Activated naive CD4-positive, alpha-beta T cell treated with anti-CD3 and anti-CD28 coated beads, Interleukin-2, amount 10 ng/mL, durations not matched to agents 7 days and 5 days (primary cell): ENCODE measurements around the gene HADHB.
"Not testable (repeated sequence)": the region's sequence is repeated elsewhere in the genome, so short reads cannot be mapped to it uniquely, and the experiment has no call there.

Source experiments
- CTCF ChIA-PET: fragments of 350-600 bp; sonication (Branson Sonifier 250); formaldehyde crosslinking; loops from one replicate; lab custom pipeline; 2021; ENCODE audit warnings: antibody characterized with exemption; lab: Charles Lee
- DNase-seq: peaks from one replicate; pipeline ENCODE4 v3.0.0-alpha.2; 2020
- H3K27ac Mint-ChIP-seq: one replicate; pipeline ENCODE4 v1.8.0; 2021; ENCODE audit warnings: mild to moderate bottlenecking, moderate library complexity, mixed read lengths
- H3K27me3 Mint-ChIP-seq: one replicate; pipeline ENCODE4 v1.8.0; 2021; ENCODE audit warnings: mild to moderate bottlenecking, mixed read lengths
- H3K36me3 Mint-ChIP-seq: one replicate; pipeline ENCODE4 v1.8.0; 2021; ENCODE audit warnings: mixed read lengths
- H3K4me1 Mint-ChIP-seq: one replicate; pipeline ENCODE4 v1.8.0; 2021; ENCODE audit warnings: mixed read lengths
- H3K4me3 Mint-ChIP-seq: one replicate; pipeline ENCODE4 v1.8.0; 2021; ENCODE audit warnings: mild to moderate bottlenecking, moderate library complexity, mixed read lengths
- H3K9me3 Mint-ChIP-seq: one replicate; pipeline ENCODE4 v1.8.0; 2021; ENCODE audit warnings: mixed read lengths

The HADHB gene

DNA sequence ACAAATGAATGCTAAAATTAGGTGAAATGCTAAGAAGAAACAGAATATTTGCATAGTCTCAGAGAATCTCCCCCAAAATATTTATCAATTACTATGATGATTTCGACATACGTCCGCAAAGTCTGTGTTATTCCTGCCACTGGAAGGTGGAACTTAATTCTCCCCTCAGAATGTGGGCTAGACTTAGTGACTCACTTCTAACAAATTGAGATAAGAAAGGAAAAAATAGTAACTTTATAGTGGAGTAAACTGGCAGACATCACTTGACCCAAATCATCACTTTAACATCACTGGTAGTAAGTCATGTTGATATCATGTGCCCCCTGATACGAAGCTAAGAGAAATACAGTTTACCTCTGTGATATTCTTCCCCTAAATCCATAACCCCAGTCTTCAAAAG, 23.5 kb downstream of the HADHB start:
- no peaks in the 10 kb centered on the region for H3K27me3 Mint-ChIP-seq
- no peak overlapping the region for H3K4me3 Mint-ChIP-seq
- H3K27ac Mint-ChIP-seq, result no peak overlapping the region
- CTCF ChIA-PET, result no interaction called here
- no peak for DNase-seq
- no peaks in the 10 kb centered on the region for H3K9me3 Mint-ChIP-seq
- no peaks in the 10 kb centered on the region for H3K4me1 Mint-ChIP-seq
- H3K36me3 Mint-ChIP-seq, result peaks cover 11% of the 10 kb centered on the region

- H3K4me1 Mint-ChIP-seq, H3K27ac Mint-ChIP-seq, H3K9me3 Mint-ChIP-seq, CTCF ChIA-PET, DNase-seq, H3K27me3 Mint-ChIP-seq, H3K4me3 Mint-ChIP-seq: not testable (repeated sequence)
- peaks cover 14% of the 10 kb centered on the region for H3K36me3 Mint-ChIP-seq
These were observed 24.1 kb downstream of the HADHB start for GRCh38 chr2:26268670-26269385.

DNA sequence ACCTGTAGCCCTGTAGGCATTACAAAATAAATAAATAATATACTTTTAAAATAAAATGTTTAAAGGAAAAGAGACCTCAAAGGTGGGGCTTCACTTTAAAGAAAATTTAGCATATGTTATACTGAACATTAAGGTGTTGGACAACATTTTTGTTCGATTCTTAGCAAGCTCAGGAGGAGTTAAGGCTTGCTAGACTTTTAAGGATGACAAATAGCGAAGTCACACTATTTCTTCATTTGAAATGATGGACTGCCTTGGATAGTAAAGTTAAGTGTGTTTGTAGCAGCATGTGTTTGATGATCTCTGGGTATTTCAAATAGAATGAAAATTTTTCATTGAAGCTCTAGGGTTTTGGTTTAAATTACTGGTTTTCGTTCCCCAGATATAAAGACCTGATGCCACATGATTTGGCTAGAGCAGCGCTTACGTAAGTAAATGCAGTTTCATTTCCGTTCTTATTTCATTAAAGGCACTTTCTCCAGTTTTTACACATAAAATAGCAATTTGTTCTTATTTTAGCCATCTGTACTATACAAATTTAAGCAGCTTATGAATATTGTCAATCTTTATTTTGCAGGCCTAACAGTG, 24.9 kb downstream of the HADHB start:
- no peak for DNase-seq
- no peaks in the 10 kb centered on the region for H3K9me3 Mint-ChIP-seq
- H3K36me3 Mint-ChIP-seq, result peaks cover 16% of the 10 kb centered on the region
- no peaks in the 10 kb centered on the region for H3K27me3 Mint-ChIP-seq
- H3K4me3 Mint-ChIP-seq, result no peak overlapping the region
- peaks cover 2% of the 10 kb centered on the region for H3K4me1 Mint-ChIP-seq
- CTCF ChIA-PET, result no interaction called here
- no peak overlapping the region for H3K27ac Mint-ChIP-seq

- Mint-ChIP-seq H3K27me3 (no peaks in the 10 kb centered on the region), H3K27ac (no peak overlapping the region), H3K36me3 (peaks cover 16% of the 10 kb centered on the region), H3K4me3 (no peak overlapping the region), H3K4me1 (peaks cover 2% of the 10 kb centered on the region), H3K9me3 (no peaks in the 10 kb centered on the region)
- no peak for DNase-seq
- CTCF ChIA-PET, result no interaction called here
These were observed 25.6 kb downstream of the HADHB start for GRCh38 chr2:26270373-26270772.

GRCh38 chr2:26273501-26273900, 28.8 kb downstream of the HADHB start:
- H3K27ac Mint-ChIP-seq, result peak overlapping the region; percentile 17
- no peak overlapping the region for H3K4me3 Mint-ChIP-seq
- no peak for DNase-seq
- H3K4me1 Mint-ChIP-seq, result peaks cover 2% of the 10 kb centered on the region
- peaks cover 8% of the 10 kb centered on the region for H3K36me3 Mint-ChIP-seq
- no peaks in the 10 kb centered on the region for H3K9me3 Mint-ChIP-seq
- CTCF ChIA-PET, result interaction anchor here (1.4 kb wide), 1 partner anchor 30 kb away, joined by 3 read pairs; no protein-coding TSS in a partner anchor
- no peaks in the 10 kb centered on the region for H3K27me3 Mint-ChIP-seq

- CTCF ChIA-PET, result interaction anchor here (0.7 to 1.4 kb wide), 3 partner anchors 29 to 42 kb away, joined by 3 read pairs; partner anchors contain the start of genes HADHA and HADHB
- no peak overlapping the region for H3K27ac Mint-ChIP-seq
- H3K9me3 Mint-ChIP-seq, result no peaks in the 10 kb centered on the region
- H3K27me3 Mint-ChIP-seq, result no peaks in the 10 kb centered on the region
- no peak for DNase-seq
- H3K36me3 Mint-ChIP-seq, result peaks cover 11% of the 10 kb centered on the region
- H3K4me1 Mint-ChIP-seq, result peaks cover 2% of the 10 kb centered on the region
- H3K4me3 Mint-ChIP-seq, result no peak overlapping the region
These were observed 29.4 kb downstream of the HADHB start for GRCh38 chr2:26274058-26274613.

GRCh38 chr2:26276484-26277227, 31.9 kb downstream of the HADHB start:
- Mint-ChIP-seq H3K4me1 (peaks cover 2% of the 10 kb centered on the region), H3K4me3 (no peak overlapping the region), H3K27ac (no peak overlapping the region), H3K9me3 (no peaks in the 10 kb centered on the region), H3K27me3 (no peaks in the 10 kb centered on the region), H3K36me3 (peaks cover 21% of the 10 kb centered on the region)
- CTCF ChIA-PET, result interaction anchor here (0.5 kb wide), 1 partner anchor 126 kb away, joined by 3 read pairs; no protein-coding TSS in a partner anchor
- no peak for DNase-seq

DNA sequence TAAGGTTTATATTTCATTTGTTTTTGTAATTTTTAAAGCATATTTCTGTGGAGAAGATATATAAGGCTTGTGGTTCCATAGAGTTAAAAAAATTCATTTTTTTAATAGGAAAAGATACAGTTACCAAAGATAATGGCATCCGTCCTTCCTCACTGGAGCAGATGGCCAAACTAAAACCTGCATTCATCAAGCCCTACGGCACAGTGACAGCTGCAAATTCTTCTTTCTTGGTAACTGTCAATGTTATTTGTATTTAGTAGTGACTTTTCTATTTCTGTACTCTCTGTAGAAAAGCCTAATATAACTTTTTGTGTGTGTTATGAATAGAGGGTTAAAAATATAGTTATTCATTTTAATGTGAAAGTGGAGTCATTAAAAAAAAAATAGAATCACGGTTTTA, 35.1 kb downstream of the HADHB start:
- CTCF ChIA-PET, result no interaction called here
- Mint-ChIP-seq H3K27me3 (no peaks in the 10 kb centered on the region), H3K9me3 (no peaks in the 10 kb centered on the region), H3K27ac (no peak overlapping the region), H3K4me1 (no peaks in the 10 kb centered on the region), H3K36me3 (peaks cover 29% of the 10 kb centered on the region), H3K4me3 (no peak overlapping the region)
- no peak for DNase-seq

GRCh38 chr2:26281226-26281625, 36.5 kb downstream of the HADHB start:
- peaks cover 35% of the 10 kb centered on the region for H3K36me3 Mint-ChIP-seq
- H3K4me3 Mint-ChIP-seq, result no peak overlapping the region

GRCh38 chr2:26283606-26284005, 38.9 kb downstream of the HADHB start:
- H3K27ac Mint-ChIP-seq, result peak overlapping the region; percentile 47
- CTCF ChIA-PET, result no interaction called here
- no peak overlapping the region for H3K4me3 Mint-ChIP-seq
- peaks cover 47% of the 10 kb centered on the region for H3K36me3 Mint-ChIP-seq
- DNase-seq, result no peak
- no peaks in the 10 kb centered on the region for H3K9me3 Mint-ChIP-seq
- H3K27me3 Mint-ChIP-seq, result no peaks in the 10 kb centered on the region
- H3K4me1 Mint-ChIP-seq, result no peaks in the 10 kb centered on the region

More at GRCh38 chr2:26281226-26281625, 36.5 kb downstream of the HADHB start:
- no peaks in the 10 kb centered on the region for H3K9me3 Mint-ChIP-seq
- CTCF ChIA-PET, result no interaction called here
- no peak overlapping the region for H3K27ac Mint-ChIP-seq
- no peaks in the 10 kb centered on the region for H3K27me3 Mint-ChIP-seq
- H3K4me1 Mint-ChIP-seq, result no peaks in the 10 kb centered on the region
- DNase-seq, result no peak

DNA sequence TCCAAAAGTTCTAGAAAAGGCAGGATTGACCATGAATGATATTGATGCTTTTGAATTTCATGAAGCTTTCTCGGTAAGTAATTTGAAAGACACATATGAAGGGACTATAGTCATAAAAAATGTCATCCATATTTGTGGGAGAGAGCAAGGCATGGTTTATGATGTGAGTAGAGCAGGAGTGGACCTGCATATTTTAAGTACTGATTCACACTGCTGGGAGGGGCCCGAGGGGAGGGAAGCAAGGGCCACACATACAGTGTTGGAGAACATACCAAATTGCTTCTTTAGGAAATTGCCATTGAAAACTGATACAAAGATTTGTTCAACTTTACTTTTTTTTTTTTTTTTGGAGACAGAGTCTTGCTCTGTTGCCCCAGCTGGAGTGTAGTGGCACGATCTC, 39.4 kb downstream of the HADHB start:
- Mint-ChIP-seq H3K4me3 (no peak overlapping the region), H3K27ac (no peak overlapping the region), H3K9me3 (no peaks in the 10 kb centered on the region), H3K27me3 (no peaks in the 10 kb centered on the region), H3K36me3 (peaks cover 44% of the 10 kb centered on the region), H3K4me1 (no peaks in the 10 kb centered on the region)
- CTCF ChIA-PET, result no interaction called here
- no peak for DNase-seq

GRCh38 chr2:26285931-26286330, 41.2 kb downstream of the HADHB start:
- no peak for DNase-seq
- Mint-ChIP-seq H3K36me3 (peaks cover 43% of the 10 kb centered on the region), H3K4me1 (no peaks in the 10 kb centered on the region), H3K27me3 (no peaks in the 10 kb centered on the region), H3K9me3 (no peaks in the 10 kb centered on the region), H3K27ac (no peak overlapping the region), H3K4me3 (no peak overlapping the region)
- CTCF ChIA-PET, result interaction anchor here (0.6 kb wide), 1 partner anchor 121 kb away, joined by 3 read pairs; no protein-coding TSS in a partner anchor

- no peak overlapping the region for H3K27ac Mint-ChIP-seq
- H3K4me1 Mint-ChIP-seq, result no peaks in the 10 kb centered on the region
- no peak for DNase-seq
- H3K9me3 Mint-ChIP-seq, result no peaks in the 10 kb centered on the region
- no peak overlapping the region for H3K4me3 Mint-ChIP-seq
- H3K27me3 Mint-ChIP-seq, result peaks cover 1% of the 10 kb centered on the region
- peaks cover 25% of the 10 kb centered on the region for H3K36me3 Mint-ChIP-seq
- CTCF ChIA-PET, result no interaction called here
These were observed 45.3 kb downstream of the HADHB start for GRCh38 chr2:26290001-26290400.

DNA sequence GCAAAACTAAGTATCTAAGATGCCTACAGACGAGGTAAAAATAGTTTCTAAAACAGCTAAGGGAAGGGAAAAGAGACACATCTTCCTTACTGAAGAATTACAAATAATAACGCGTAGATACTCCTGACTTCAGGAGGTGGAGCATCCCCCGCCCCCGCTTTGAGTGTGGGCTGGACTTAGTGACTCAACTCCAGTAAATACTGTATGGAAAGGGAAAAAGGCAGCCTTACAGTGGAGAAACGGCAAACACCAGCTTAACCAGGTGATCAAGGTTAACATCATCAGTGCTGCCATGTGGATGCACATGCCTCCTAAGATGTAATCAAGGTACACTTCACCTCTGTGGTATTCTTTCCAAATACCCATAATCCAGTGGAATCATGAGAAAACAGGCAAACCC, 47.9 kb downstream of the HADHB start:
- Mint-ChIP-seq H3K9me3 (no peaks in the 10 kb centered on the region), H3K4me1 (no peaks in the 10 kb centered on the region), H3K27me3 (peaks cover 19% of the 10 kb centered on the region), H3K36me3 (peaks cover 11% of the 10 kb centered on the region), H3K27ac (no peak overlapping the region), H3K4me3 (no peak overlapping the region)
- no peak for DNase-seq
- CTCF ChIA-PET, result no interaction called here
